PC-9 (cell line): ENCODE data around the gene WFIKKN1.

Experiments used
- CTCF ChIP-seq: fragments of 200-600 bp; sonication (generic); conservative IDR thresholded peaks from 2 replicates; pipeline ENCODE4 v1.6.1; 2017; ENCODE audit warnings: mixed run types, antibody characterized with exemption, mild to moderate bottlenecking, moderate library complexity
- EZH2 ChIP-seq: fragments of 200-600 bp; sonication (generic); IDR thresholded peaks from 2 replicates; pipeline ENCODE4 v1.8.0; 2017; ENCODE audit warnings: antibody characterized with exemption, low read depth

GRCh38 chr16:591892-592517 is 38.8 kb upstream of the WFIKKN1 start:
- no peak for TF ChIP-seq CTCF
- no peak for TF ChIP-seq EZH2
